ENCODE results near the gene EMP1. TPM values are rescaled to one million over a fixed set of nuclear protein-coding genes. Genes with fewer than 3 reads are reported as not detected.

The EMP1 gene
- total RNA-seq, 1 experiment from 2014 or later: 0.63 TPM

DNA sequence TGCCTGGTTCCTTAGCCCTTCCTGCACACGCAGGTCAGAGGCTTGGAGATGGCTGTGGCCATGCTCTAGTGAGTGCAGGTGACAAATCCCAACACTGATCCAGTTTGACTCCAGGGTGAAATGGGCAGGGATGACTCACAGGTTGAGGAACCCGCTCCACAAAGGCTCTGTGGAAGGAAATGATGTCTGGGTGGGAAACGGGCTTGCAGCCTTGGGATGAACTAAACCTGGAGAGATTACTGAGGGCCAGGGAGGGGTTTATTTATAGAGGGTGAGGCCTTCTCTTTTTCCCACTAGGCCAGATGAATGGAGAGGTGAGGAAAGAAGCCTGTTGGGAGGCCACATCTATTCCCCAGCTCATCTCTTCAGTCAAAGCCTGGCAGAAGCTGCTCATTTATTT is 29.3 kb upstream of the EMP1 start:
- no peak overlapping the region for H3K9ac ChIP-seq (ENCODE audit: extremely low read depth, insufficient read length, low read length)
- no peak overlapping the region for H2BK5ac ChIP-seq (ENCODE audit: insufficient read length, low read length)
- no peak overlapping the region for H2AFZ ChIP-seq (ENCODE audit: low read length)
- peaks cover 3% of the 10 kb centered on the region; the same call in 1 of the 2 replicates for H3K4me1 ChIP-seq (ENCODE audit: insufficient read depth, low read length)
- H4K91ac ChIP-seq (ENCODE audit: insufficient read length, low read depth, low read length): no peak overlapping the region
- no peaks in the 10 kb centered on the region for H3K36me3 Mint-ChIP-seq (ENCODE audit: insufficient read depth in 1 of 3, low read depth in 3 of 3)
- H4K20me1 ChIP-seq (ENCODE audit: control insufficient read depth, insufficient read depth, insufficient read length): no peaks in the 10 kb centered on the region
- H2AK5ac ChIP-seq (ENCODE audit: insufficient read length, low read length): no peak overlapping the region
- no peak overlapping the region for H2BK12ac ChIP-seq (ENCODE audit: insufficient read length, low read depth, low read length)
- TF ChIP-seq CTCF (conservative IDR thresholded peaks at IDR 0.05): no peak
- H3K9me3 Mint-ChIP-seq: peaks cover 0 to 3% of the 10 kb centered on the region in 2 experiments; a peak in 1 of 5 replicates
- no peak overlapping the region for H3K23ac ChIP-seq (ENCODE audit: insufficient read length, low read depth, low read length)
- no peak overlapping the region for H3K4me3 Mint-ChIP-seq
- no peak overlapping the region for H3K27ac Mint-ChIP-seq
- no peaks in the 10 kb centered on the region for H3K27me3 Mint-ChIP-seq (ENCODE audit: low read depth)
- no peak for DNase-seq
- no peak overlapping the region for H3K27ac ChIP-seq (ENCODE audit: insufficient read length, low read depth, low read length)
- H4K5ac ChIP-seq (ENCODE audit: insufficient read length, low read depth, low read length): no peak overlapping the region
- H3K14ac ChIP-seq (ENCODE audit: insufficient read depth, low read length): no peak overlapping the region
- H2BK20ac ChIP-seq (ENCODE audit: low read depth, low read length, poor library complexity, severe bottlenecking): no peak overlapping the region
- H3K4ac ChIP-seq (ENCODE audit: low read depth, low read length): no peak overlapping the region
- no peaks in the 10 kb centered on the region; the same call in none of the 2 replicates for H3K27me3 ChIP-seq (ENCODE audit: insufficient read depth, low read length)
- H3K79me2 ChIP-seq (ENCODE audit: insufficient read depth, low read length): no peaks in the 10 kb centered on the region
- no peak overlapping the region for H3T11ph ChIP-seq (ENCODE audit: low read length)
- peaks cover 15% of the 10 kb centered on the region in 2 experiments for H3K4me1 Mint-ChIP-seq
- H2BK15ac ChIP-seq (ENCODE audit: low read depth, low read length): no peak overlapping the region
- H3K18ac ChIP-seq (ENCODE audit: insufficient read length, low read depth, low read length): no peak overlapping the region
- no peaks in the 10 kb centered on the region for H3K9me3 ChIP-seq (ENCODE audit: control insufficient read depth, low read depth, low read length)
- no peak overlapping the region for H4K8ac ChIP-seq (replicated peaks; ENCODE audit: insufficient read length, low read depth, low read length)
- no peak overlapping the region for H2BK120ac ChIP-seq (ENCODE audit: low read depth, low read length, poor library complexity, severe bottlenecking)
- H3K23me2 ChIP-seq (ENCODE audit: insufficient read length, low read depth, low read length, poor library complexity, severe bottlenecking): no peaks in the 10 kb centered on the region
- no CpG with 5 or more reads among the region's 3 CpGs for WGBS (ENCODE audit: extremely low coverage, insufficient read length, low lambda C conversion rate)
- no peak overlapping the region for H3K4me2 ChIP-seq (ENCODE audit: insufficient read depth, insufficient read length, low read length)
- no peaks in the 10 kb centered on the region for H3K79me1 ChIP-seq (ENCODE audit: insufficient read depth, low read depth, low read length, poor library complexity, severe bottlenecking)
- H3K56ac ChIP-seq (ENCODE audit: insufficient read length, low read depth, low read length): no peak overlapping the region

Data from H9 (cell line).